HepG2 (cell line): ENCODE measurements around the gene TOM1L2. TPM values are rescaled to one million over a fixed set of nuclear protein-coding genes. Genes with fewer than 3 reads are reported as not detected.

Source experiments
- AKAP8 ChIP-seq: sonication (generic); formaldehyde crosslinking; IDR thresholded peaks from 2 replicates; pipeline ENCODE4 v1.5.1; 2020; ENCODE audit warnings: mild to moderate bottlenecking, missing genetic modification reagents
- ARNTL ChIP-seq: sonication (generic); formaldehyde crosslinking; IDR thresholded peaks from 2 replicates; pipeline ENCODE4 v1.4.0; 2020; ENCODE audit warnings: mild to moderate bottlenecking, missing genetic modification reagents
- IRF2 ChIP-seq: IDR thresholded peaks from 2 replicates; pipeline ENCODE4 v1.6.1; 2018; ENCODE audit warnings: missing genetic modification reagents, missing compliant biosample characterization
- KAT8 ChIP-seq: IDR thresholded peaks from 2 replicates; pipeline ENCODE4 v1.6.1; 2016; ENCODE audit warnings: missing genetic modification reagents, missing compliant biosample characterization
- KDM1A ChIP-seq: IDR thresholded peaks from 2 replicates; pipeline ENCODE4 v1.6.1; 2016; ENCODE audit warnings: missing compliant biosample characterization
- KDM3A ChIP-seq: IDR thresholded peaks from 2 replicates; pipeline ENCODE4 v1.6.1; 2018; ENCODE audit warnings: low read depth, missing compliant biosample characterization
- KDM6A ChIP-seq: IDR thresholded peaks from 2 replicates; pipeline ENCODE4 v1.6.1; 2016; ENCODE audit warnings: low read depth
- KLF16 ChIP-seq, 2 experiments: sonication (generic) in 1 of 2; formaldehyde crosslinking in 1 of 2; IDR thresholded peaks; 2 replicates each; pipeline versions ENCODE4 v1.6.1 to v1.8.0; 2016 to 2023; ENCODE audit warnings: missing genetic modification reagents in 2 of 2, missing compliant biosample characterization in 1 of 2
- RAD21 ChIP-seq: fragments of 450-650 bp; formaldehyde crosslinking; IDR thresholded peaks from 2 replicates; pipeline ENCODE4 v1.5.0; 2020; ENCODE audit warnings: mild to moderate bottlenecking
- SP5 ChIP-seq: IDR thresholded peaks from 2 replicates; pipeline ENCODE4 v1.6.1; 2016; ENCODE audit warnings: low read depth, borderline replicate concordance
- TBP ChIP-seq: sonication (generic); formaldehyde crosslinking; IDR thresholded peaks from 2 replicates; pipeline ENCODE4 v1.5.0; 2020; ENCODE audit warnings: missing genetic modification reagents
- TCF7L2 ChIP-seq: IDR thresholded peaks from 2 replicates; pipeline ENCODE4 v1.6.1; 2011; ENCODE audit warnings: mild to moderate bottlenecking, low read depth, low read length, moderate library complexity
- ZBTB21 ChIP-seq: sonication (generic); formaldehyde crosslinking; IDR thresholded peaks from 2 replicates; pipeline ENCODE4 v1.4.0; 2020; ENCODE audit warnings: missing genetic modification reagents
- ZKSCAN1 ChIP-seq: fragments of 150-350 bp; IDR thresholded peaks from 2 replicates; pipeline ENCODE4 v1.6.1; 2014; ENCODE audit warnings: low read length
- ZNF253 ChIP-seq: sonication (generic); formaldehyde crosslinking; IDR thresholded peaks from 2 replicates; pipeline ENCODE4 v1.8.0; 2022; ENCODE audit warnings: mild to moderate bottlenecking, missing genetic modification reagents, borderline replicate concordance
- ZNF335 ChIP-seq: sonication (generic); formaldehyde crosslinking; IDR thresholded peaks from 2 replicates; pipeline ENCODE4 v1.4.0; 2020; ENCODE audit warnings: missing genetic modification reagents
- ZNF33B ChIP-seq: sonication (generic); formaldehyde crosslinking; IDR thresholded peaks from 2 replicates; pipeline ENCODE4 v1.5.1; 2020; ENCODE audit warnings: mild to moderate bottlenecking, missing genetic modification reagents
- ZNF343 ChIP-seq: sonication (generic); formaldehyde crosslinking; IDR thresholded peaks from 2 replicates; pipeline ENCODE4 v1.4.0; 2020; ENCODE audit warnings: mild to moderate bottlenecking, missing genetic modification reagents
- ZNF362 ChIP-seq: sonication (generic); formaldehyde crosslinking; IDR thresholded peaks from 2 replicates; pipeline ENCODE4 v1.4.0; 2020; ENCODE audit warnings: missing genetic modification reagents, mild to moderate bottlenecking, borderline replicate concordance
- ZNF430 ChIP-seq: sonication (generic); formaldehyde crosslinking; IDR thresholded peaks from 2 replicates; pipeline ENCODE4 v1.9.0; 2021; ENCODE audit warnings: mild to moderate bottlenecking, missing genetic modification reagents
- ZNF496 ChIP-seq: sonication (generic); formaldehyde crosslinking; IDR thresholded peaks from 2 replicates; pipeline ENCODE4 v1.8.1; 2023; ENCODE audit warnings: mild to moderate bottlenecking, moderate library complexity, missing genetic modification reagents; ENCODE audit not compliant: insufficient replicate concordance
- ZNF7 ChIP-seq: IDR thresholded peaks from 2 replicates; pipeline ENCODE4 v1.6.1; 2016; ENCODE audit warnings: missing biosample characterization, missing genetic modification reagents
- polyA plus RNA-seq, 8 experiments: library from polyadenylated mRNA; depleted of rRNA in 3 of 8; stranded (reverse) in 7 of 8; unstranded in 1 of 8; fragments of >200 nt; fragmentation: Illumina TruSeq in 4 of 8; extraction: Trizol in 4 of 8; gene quantifications; 2 replicates each; pipeline versions ENCODE4 v1.2.1 to v1.2.3, GENCODE V29; 2011 to 2016; ENCODE audit warnings: low read depth in 4 of 8, missing spikeins in 1 of 8, mixed read lengths in 1 of 8; ENCODE audit not compliant: insufficient read depth in 1 of 8
- total RNA-seq, 5 experiments: library from RNA; depleted of rRNA; stranded (reverse); fragments of >200 nt; fragmentation: Illumina TruSeq; extraction: Trizol; gene quantifications; 2 replicates each; pipeline ENCODE4 v1.2.3, GENCODE V29; 2016; ENCODE audit warnings: low read depth in 1 of 5
- TF ChIP-seq, protein P1 (sequence below): sonication (generic); formaldehyde crosslinking; IDR thresholded peaks from 2 replicates; pipeline ENCODE4 v1.4.0; 2020; ENCODE audit warnings: mild to moderate bottlenecking, missing genetic modification reagents
- TF ChIP-seq, protein P2 (sequence below): IDR thresholded peaks from 2 replicates; pipeline ENCODE4 v1.6.1; 2016; ENCODE audit warnings: missing compliant biosample characterization, missing genetic modification reagents, borderline replicate concordance
- TF ChIP-seq, protein P3 (sequence below): IDR thresholded peaks from 2 replicates; pipeline ENCODE4 v1.6.1; 2016
- TF ChIP-seq, protein P4 (sequence below): sonication (generic); formaldehyde crosslinking; IDR thresholded peaks from 2 replicates; pipeline ENCODE4 v1.5.0; 2020; ENCODE audit warnings: mild to moderate bottlenecking, missing genetic modification reagents

The TOM1L2 gene
- total and polyA plus RNA-seq, 2 of the 13 experiments (the other 11 are each of a cell fraction or from before 2014, with no cell fraction given): 4.7 to 7.4 TPM

DNA sequence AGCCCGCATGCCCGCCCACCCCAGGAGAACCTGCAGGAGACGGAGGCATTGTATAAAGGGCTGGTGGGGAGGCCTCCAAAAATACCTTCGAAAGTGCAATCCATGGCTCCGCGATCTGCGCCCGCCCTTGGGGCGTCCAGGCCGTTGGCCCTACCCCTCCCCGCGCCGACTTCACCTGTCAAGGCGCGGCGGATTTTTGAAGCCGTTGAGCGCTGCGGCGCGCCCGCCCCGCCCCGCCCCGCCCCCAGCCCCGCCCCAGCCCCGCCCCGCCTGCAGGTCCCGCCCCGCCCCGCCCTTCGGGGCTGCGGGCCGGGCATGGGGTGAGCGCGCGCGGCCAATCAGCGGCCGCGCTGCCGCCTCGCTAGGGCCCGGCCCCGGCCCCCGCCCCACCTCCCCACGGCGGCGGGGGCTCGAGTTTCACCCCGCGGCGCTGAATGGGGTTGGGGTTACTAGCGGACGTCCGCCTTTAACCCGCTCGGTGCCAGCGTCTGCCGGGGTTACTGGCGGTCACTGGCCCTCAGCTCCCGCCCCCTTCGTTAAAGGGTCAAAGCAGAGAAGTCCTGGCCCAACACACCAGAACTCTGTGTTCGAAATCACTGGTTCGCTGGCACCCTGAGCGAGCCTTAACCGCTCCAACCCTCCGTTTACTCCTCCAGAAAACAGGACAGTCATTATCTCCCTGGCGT, 148.6 kb downstream of the TOM1L2 start (continued):
- TF ChIP-seq SP5 (CRISPR knock-in tag): peak; percentile 68
- TF ChIP-seq RAD21 (CRISPR knock-in tag): peak; percentile 51; the same call in 1 of the 2 replicates
- no peak for TF ChIP-seq IRF2 (CRISPR knock-in tag)
- no peak for TF ChIP-seq KDM1A (CRISPR knock-in tag)
- no peak for TF ChIP-seq KAT8
- TF ChIP-seq KDM6A (CRISPR knock-in tag): 0 out of 2 replicates have a peak, but pooled peaks have one; percentile 27
- 0 out of 2 replicates have a peak, but pooled peaks have one; percentile 13 for TF ChIP-seq ZNF33B (CRISPR knock-in tag)
- TF ChIP-seq ZKSCAN1: no peak
- TF ChIP-seq ZNF430 (CRISPR knock-in tag): peak; percentile 53; the same call in 1 of the 2 replicates
- TF ChIP-seq, protein P1, sequence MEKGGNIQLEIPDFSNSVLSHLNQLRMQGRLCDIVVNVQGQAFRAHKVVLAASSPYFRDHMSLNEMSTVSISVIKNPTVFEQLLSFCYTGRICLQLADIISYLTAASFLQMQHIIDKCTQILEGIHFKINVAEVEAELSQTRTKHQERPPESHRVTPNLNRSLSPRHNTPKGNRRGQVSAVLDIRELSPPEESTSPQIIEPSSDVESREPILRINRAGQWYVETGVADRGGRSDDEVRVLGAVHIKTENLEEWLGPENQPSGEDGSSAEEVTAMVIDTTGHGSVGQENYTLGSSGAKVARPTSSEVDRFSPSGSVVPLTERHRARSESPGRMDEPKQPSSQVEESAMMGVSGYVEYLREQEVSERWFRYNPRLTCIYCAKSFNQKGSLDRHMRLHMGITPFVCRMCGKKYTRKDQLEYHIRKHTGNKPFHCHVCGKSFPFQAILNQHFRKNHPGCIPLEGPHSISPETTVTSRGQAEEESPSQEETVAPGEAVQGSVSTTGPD (CRISPR knock-in tag): no peak
- TF ChIP-seq ZNF343: no peak
- no peak for TF ChIP-seq TCF7L2
- TF ChIP-seq TBP (CRISPR knock-in tag): no peak
- TF ChIP-seq KLF16 (CRISPR knock-in tag; IDR thresholded peaks at IDR 0.05): 0 out of 4 replicates have a peak, but pooled peaks of 1 of the 2 experiments have one; percentile 44
- TF ChIP-seq, protein P2, sequence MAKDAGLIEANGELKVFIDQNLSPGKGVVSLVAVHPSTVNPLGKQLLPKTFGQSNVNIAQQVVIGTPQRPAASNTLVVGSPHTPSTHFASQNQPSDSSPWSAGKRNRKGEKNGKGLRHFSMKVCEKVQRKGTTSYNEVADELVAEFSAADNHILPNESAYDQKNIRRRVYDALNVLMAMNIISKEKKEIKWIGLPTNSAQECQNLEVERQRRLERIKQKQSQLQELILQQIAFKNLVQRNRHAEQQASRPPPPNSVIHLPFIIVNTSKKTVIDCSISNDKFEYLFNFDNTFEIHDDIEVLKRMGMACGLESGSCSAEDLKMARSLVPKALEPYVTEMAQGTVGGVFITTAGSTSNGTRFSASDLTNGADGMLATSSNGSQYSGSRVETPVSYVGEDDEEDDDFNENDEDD (CRISPR knock-in tag): no peak
- TF ChIP-seq, protein P3, sequence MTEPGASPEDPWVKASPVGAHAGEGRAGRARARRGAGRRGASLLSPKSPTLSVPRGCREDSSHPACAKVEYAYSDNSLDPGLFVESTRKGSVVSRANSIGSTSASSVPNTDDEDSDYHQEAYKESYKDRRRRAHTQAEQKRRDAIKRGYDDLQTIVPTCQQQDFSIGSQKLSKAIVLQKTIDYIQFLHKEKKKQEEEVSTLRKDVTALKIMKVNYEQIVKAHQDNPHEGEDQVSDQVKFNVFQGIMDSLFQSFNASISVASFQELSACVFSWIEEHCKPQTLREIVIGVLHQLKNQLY (CRISPR knock-in tag): no peak
- TF ChIP-seq AKAP8: no peak
- TF ChIP-seq ZNF7 (CRISPR knock-in tag): no peak
- no peak for TF ChIP-seq KDM3A (CRISPR knock-in tag)
- no peak for TF ChIP-seq ZNF496
- no peak for TF ChIP-seq ZBTB21
- no peak for TF ChIP-seq ZNF335 (CRISPR knock-in tag)
- no peak for TF ChIP-seq ZNF362 (CRISPR knock-in tag)
- TF ChIP-seq, protein P4, sequence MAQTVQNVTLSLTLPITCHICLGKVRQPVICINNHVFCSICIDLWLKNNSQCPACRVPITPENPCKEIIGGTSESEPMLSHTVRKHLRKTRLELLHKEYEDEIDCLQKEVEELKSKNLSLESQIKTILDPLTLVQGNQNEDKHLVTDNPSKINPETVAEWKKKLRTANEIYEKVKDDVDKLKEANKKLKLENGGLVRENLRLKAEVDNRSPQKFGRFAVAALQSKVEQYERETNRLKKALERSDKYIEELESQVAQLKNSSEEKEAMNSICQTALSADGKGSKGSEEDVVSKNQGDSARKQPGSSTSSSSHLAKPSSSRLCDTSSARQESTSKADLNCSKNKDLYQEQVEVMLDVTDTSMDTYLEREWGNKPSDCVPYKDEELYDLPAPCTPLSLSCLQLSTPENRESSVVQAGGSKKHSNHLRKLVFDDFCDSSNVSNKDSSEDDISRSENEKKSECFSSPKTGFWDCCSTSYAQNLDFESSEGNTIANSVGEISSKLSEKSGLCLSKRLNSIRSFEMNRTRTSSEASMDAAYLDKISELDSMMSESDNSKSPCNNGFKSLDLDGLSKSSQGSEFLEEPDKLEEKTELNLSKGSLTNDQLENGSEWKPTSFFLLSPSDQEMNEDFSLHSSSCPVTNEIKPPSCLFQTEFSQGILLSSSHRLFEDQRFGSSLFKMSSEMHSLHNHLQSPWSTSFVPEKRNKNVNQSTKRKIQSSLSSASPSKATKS (CRISPR knock-in tag): no peak
- peak; percentile 45; the same call in 1 of the 2 replicates for TF ChIP-seq ARNTL (CRISPR knock-in tag)
- no peak for TF ChIP-seq ZNF253 (CRISPR knock-in tag)
